HG03469 (cell line): ENCODE measurements around the gene MTHFD2L.
"Not testable (repeated sequence)": the region's sequence is repeated elsewhere in the genome, so short reads cannot be mapped to it uniquely, and the experiment has no call there.

ENCODE experiments used
- ATAC-seq: cut with Tn5 transposase; IDR thresholded peaks from one replicate; pipeline ENCODE4 v1.9.1; 2021; ENCODE audit warnings: mild to moderate bottlenecking, moderate library complexity, moderate number of reproducible peaks; ENCODE audit not compliant: unreplicated experiment

The MTHFD2L gene

GRCh38 chr4:74157561-74158465, at the start of gene MTHFD2L:
MTHFD2L (plus strand) TSS chr4:74158118; CDS start chr4:74158139, 21 bp downstream.
- ATAC-seq, result peak; percentile 97

GRCh38 chr4:74108457-74109115, 49.3 kb upstream of the MTHFD2L start:
- no peak for ATAC-seq

GRCh38 chr4:74109116-74109869, 48.6 kb upstream of the MTHFD2L start:
- ATAC-seq, result no peak

- ATAC-seq, result no peak
Observed at GRCh38 chr4:74109870-74110605, 47.9 kb upstream of the MTHFD2L start.

GRCh38 chr4:74110670-74111069, 47.2 kb upstream of the MTHFD2L start:
- ATAC-seq, result no peak

- no peak for ATAC-seq
Observed at GRCh38 chr4:74111306-74111975, 46.5 kb upstream of the MTHFD2L start.

- ATAC-seq, result no peak
Observed at GRCh38 chr4:74111990-74112389, 45.9 kb upstream of the MTHFD2L start.

GRCh38 chr4:74112399-74113105, 45.4 kb upstream of the MTHFD2L start:
- ATAC-seq, result no peak

- ATAC-seq, result no peak
Observed at GRCh38 chr4:74114234-74114633, 43.7 kb upstream of the MTHFD2L start.

GRCh38 chr4:74117024-74117534, 40.8 kb upstream of the MTHFD2L start:
- no peak for ATAC-seq

- ATAC-seq, result no peak
Observed at GRCh38 chr4:74118600-74119338, 39.1 kb upstream of the MTHFD2L start.

GRCh38 chr4:74120086-74120485, 37.8 kb upstream of the MTHFD2L start:
- no peak for ATAC-seq

- ATAC-seq, result no peak
Observed at GRCh38 chr4:74121643-74122579, 36.0 kb upstream of the MTHFD2L start.

- no peak for ATAC-seq
Observed at GRCh38 chr4:74123065-74123728, 34.7 kb upstream of the MTHFD2L start.

GRCh38 chr4:74125029-74125428, 32.9 kb upstream of the MTHFD2L start:
- ATAC-seq, result no peak

GRCh38 chr4:74127745-74128144, 30.2 kb upstream of the MTHFD2L start:
- no peak for ATAC-seq

- ATAC-seq, result not testable (repeated sequence)
Observed at GRCh38 chr4:74130843-74131242, 27.1 kb upstream of the MTHFD2L start.
